CD4-positive, alpha-beta T cell treated with Interleukin-17A for 4 hours (primary cell): Measurements from ENCODE around the gene SARNP.
"Not testable (repeated sequence)": the region's sequence is repeated elsewhere in the genome, so short reads cannot be mapped to it uniquely, and the experiment has no call there.

Experiments used
- DNase-seq: peaks from one replicate; pipeline ENCODE4 v3.0.0-alpha.2; 2020; ENCODE audit warnings: mixed read lengths

The SARNP gene

DNA sequence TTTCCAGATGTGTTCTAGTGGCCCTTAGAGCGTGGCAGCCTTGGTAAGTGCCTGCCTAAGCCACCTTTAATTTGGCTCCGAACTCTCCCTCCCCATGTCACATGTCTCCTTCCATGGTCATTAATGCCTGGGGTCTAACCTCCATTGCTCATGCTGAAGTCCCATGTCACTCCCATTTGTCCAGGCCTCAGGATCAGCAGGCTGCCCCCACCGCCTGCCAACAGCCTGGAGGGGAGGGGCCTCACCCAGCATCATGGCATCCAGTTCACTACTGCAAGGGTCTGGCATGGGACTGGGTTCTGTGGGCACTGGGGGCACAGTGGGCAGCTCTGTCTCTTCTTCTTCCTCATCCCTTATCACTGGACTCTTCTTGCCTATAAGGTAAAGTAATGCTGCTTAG lies 20.8 kb upstream of the SARNP start:
- DNase-seq, result no peak

DNA sequence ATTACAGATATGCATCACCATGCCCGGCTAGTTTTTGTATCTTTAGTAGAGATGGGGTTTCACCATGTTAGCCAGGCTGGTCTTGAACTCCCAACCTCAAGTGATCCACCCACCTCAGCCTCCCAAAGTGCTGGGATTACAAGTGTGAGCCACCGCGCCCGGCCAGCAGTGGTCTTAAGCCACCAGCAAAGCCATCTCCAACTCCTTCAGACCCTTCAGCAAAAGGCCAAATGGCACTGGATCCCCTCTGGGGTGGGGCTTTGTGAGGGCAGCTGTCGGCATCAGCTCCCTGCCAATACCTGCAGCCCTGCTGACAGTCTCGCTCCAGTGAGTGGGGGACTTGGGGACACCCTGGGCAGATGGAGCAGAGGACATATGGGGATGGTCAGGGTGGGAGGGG lies 16.9 kb upstream of the SARNP start:
- DNase-seq, result not testable (repeated sequence)

- no peak for DNase-seq
Measured at GRCh38 chr12:55833056-55833455, 15.5 kb upstream of the SARNP start.

DNA sequence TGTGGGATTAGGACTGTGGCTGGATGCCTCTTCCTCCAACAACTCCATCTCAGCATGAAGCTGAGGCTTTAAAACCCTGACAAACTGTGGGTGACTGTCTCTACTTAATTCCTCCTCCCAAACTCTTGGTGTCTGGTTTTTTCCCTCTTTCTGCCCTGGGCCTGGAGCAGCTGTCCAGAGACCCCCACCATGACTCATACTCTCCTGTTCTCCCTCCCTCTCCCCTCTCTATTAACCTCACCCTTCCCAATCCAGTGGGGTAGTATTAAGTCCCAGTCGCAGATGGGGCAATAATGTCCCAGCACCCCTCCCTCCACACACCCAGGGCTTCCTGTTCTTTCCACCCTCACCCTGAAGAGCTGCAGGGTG lies 13.9 kb upstream of the SARNP start:
- DNase-seq, result no peak

DNA sequence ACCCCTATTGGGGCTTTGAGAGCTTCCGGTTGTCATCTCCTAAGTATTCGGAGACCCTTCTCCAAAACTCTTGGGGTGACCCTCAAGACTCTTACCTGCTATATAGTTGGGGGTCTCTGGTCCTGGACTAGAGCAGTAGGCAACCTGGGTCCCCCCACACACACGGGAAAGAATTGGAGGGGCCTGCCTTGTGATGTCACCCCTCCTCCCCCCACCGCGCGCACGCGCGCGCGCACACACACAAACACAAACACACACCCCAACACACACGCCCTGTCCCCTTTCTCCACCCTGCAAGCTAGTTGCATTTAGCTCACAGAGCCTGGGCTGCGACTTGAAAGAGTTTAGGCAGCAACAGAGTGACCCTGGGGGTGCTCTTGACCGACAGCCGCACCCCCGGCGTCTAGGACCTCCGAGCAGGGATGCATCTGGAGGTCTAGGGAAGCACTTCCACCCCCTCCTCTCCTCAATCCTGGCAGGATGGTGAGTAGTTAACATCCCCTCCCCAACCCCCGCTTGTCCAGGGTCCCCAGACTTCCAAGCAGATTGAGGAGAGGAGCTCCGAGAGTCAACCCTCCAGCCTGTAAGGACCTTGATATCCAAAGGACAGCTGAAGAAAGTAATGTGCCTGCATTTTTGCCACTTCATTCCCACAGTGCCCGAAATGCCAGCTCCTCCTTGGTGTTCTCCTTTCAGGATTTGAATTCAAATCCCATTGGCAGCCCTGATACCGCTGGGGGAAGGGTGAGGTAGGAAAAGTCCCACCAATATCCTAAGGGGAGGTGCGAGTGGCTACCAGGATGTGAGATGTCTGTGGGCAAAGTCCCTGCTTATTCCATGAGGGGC lies 13.3 kb upstream of the SARNP start:
- peak; percentile 69 for DNase-seq

GRCh38 chr12:55829967-55830600 lies 12.6 kb upstream of the SARNP start:
- DNase-seq, result peak; percentile 43

GRCh38 chr12:55828357-55828756 lies 10.8 kb upstream of the SARNP start:
- DNase-seq, result no peak

DNA sequence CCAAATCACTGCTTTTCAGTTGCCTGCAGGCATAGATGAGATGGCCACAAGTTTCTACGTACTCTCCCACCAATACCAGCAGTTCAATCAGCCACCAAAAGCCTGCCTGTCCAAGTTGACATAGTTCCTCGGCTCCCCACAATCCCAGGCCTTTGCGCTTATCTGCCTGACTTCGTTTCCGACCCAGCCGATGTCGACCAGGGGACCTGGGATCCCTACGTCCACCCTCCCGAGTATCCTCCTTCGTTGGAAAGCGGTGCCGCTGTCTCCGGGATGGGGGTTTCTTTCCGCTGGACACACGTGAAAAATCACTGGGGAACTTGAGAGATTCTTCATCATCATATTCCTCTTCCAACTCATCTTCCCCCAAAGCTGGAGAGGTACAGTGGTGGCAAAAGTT lies 10.3 kb upstream of the SARNP start:
- no peak for DNase-seq

- no peak for DNase-seq
Measured at GRCh38 chr12:55824726-55825125, 7.2 kb upstream of the SARNP start.

DNA sequence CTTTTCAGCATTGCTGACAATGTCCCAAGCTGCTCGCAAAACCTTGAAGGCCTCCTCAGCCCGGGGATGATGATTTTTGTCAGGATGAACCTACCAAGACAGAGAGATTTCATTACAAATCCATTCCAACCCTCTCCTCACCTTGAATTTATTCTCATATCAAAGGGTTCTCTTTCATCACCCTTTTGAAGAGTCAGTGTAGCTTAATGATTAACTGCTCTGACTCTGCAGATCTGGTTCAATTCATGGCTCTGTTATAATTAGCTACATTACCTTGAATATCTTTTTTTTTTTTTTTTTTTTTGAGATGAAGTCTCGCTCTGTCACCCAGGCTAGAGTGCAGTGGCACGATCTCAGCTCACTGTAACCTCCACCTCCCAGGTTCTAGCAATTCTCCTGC lies 5.9 kb upstream of the SARNP start:
- no peak for DNase-seq

GRCh38 chr12:55822228-55822627 lies 4.7 kb upstream of the SARNP start:
- peak; percentile 20 for DNase-seq

DNA sequence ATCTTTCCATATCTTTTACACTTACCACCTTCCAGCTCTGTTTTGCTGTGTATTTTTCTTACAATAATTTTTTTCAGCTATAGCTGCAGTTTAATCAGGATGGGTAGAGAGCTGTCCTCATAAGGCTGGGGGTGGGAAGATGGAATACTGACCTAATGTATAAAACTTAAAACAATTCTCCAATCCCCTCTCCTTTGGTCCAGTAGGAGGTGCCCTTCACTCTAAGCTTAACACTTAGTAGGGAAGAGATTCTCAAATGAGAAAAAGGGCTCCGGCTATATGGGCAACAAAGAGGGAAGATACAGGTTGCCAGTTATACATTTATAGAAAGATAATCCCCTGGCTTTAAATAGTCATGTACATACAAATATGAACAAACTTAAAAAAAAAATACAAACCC lies 3.2 kb upstream of the SARNP start:
- no peak for DNase-seq

- DNase-seq, result no peak
Measured at GRCh38 chr12:55818886-55819285, 1.4 kb upstream of the SARNP start.

GRCh38 chr12:55818140-55818728 lies 710 bp upstream of the SARNP start:
- DNase-seq, result no peak

DNA sequence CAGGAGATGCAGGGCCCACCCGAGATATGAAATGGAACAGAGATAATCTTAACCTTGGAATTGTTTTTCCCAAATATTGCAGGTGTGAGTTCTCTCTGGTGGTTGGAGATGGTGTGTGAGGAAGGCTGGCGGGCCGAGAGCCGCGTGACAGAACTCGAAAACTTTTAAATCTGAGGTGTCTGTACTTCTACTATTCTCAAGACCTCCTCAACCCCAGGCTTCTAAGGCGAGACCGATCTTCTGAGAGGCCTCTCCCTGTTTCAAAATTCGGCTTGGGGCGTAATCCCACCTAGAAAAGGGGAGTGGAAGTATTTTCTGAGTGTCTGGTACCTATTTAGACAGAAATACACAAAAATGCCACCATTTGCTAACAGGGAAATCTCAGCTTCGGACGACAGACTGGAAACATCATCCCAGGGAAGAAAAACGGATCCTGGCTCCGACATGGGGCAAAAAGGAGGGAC lies 611 bp downstream of the SARNP start:
- no peak for DNase-seq

DNA sequence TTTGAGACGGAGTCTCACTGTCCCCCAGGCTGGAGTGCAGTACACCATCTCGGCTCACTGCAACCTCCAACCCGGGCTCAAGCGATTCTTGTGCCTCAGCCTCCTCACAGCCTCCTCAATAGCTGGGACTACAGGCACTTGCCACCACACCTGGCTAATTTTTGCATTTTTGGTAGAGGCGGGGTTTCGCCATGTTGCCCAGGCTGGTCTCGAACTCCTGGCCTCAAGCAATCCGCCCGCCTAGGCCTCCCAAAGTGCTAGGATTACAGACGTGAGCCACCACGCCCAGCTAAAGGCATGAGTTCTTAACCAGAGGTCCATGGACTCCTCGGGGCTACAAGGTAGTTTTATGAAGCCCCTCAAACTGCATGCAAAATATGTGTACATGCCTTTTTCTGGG lies 2.1 kb downstream of the SARNP start:
- no peak for DNase-seq

GRCh38 chr12:55814257-55814656 lies 3.3 kb downstream of the SARNP start:
- no peak for DNase-seq

- DNase-seq, result no peak
Measured at GRCh38 chr12:55812088-55812487, 5.4 kb downstream of the SARNP start.

DNA sequence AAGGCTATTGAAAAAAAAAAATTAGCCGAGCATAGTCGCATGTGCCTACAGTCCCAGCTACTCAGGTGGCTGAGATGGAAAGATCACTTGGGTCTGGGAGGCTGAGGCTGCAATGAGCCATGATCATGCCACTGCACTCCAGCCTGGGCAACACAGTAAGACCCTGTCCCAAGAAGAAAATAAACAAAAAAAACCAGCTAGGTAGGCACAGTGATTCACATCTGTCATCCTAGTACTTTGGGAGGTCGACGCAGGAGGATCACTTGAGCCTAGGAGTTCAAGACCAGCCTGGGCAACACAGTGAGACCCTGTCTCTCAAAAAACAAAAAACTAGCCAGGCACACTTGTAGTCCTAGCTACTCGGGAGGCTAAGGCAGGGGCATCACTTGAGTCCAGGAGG lies 8.2 kb downstream of the SARNP start:
- no peak for DNase-seq

DNA sequence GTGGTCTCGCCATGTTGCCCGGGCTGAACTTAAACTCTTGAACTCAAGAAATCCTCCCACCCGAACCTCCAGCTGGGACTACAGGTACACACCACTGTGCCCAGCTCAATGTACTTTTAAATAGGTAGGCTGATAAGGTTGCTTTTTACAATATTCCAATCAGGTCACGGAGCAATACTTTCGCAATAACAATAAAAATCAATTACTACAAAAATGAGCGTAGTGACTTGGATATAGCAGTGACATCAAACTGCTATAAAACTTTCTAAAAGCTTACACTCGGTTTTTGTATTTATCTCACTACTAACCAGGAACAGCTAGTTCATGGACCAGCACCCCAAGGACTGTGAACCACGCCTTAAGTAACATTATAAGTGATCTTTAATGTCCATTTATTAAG lies 10.5 kb downstream of the SARNP start:
- no peak for DNase-seq

DNA sequence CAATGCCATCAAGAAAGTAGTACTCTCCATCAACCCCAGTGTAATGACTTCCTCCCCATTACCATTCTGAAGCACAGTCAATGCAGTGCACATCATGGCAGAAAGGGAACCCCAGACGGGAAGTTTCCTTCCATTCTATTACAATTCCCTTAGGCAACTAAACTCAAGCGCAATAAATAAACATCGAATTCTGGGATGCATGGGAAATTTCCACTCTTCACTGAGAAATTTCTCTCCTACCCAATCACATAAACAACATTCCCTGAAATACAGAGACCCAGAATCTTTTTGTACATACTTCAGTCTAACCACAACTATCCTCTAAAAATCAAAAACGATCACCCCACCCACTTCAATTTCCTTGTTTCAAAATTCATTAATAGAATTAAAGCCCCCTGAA lies 20.0 kb downstream of the SARNP start:
- DNase-seq, result no peak

DNA sequence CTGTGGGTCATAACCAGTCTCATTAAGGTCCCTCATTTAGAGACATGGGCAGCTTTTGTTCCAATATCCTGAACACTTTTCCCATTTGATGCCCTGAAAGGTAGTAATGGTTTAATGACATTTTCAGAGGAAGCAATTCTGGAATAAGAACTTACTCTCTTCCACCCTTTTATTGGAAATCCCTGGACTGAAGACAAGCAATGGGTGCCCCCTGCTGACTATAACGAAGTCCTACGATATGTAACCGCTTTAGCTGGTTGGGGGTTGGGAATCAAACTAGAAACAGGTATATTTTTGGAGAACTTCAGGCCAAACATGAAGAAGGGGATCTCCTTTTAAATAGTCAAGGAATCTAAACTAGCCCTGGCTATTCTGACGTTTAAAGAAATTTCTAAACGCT lies 20.5 kb downstream of the SARNP start:
- peak; percentile 10 for DNase-seq

- no peak for DNase-seq
Measured at GRCh38 chr12:55795950-55796349, 21.6 kb downstream of the SARNP start.

DNA sequence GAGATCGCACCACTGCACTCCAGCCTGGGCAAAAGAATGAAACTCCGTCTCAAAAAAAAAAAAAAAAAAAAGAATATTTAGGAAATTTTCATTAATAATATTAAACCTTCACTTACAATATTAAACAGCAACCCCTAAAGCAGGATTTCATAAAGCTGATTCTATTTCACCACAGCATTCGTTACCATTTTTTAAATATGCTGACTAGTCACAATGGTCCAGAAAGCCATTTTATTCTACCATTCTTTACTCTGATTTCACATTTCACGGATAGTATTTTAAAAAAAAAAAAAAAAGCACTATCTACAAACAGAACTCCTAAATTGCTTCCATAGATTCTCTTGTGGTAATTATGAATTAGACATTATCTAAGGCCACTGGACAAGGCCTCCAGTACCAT lies 27.6 kb downstream of the SARNP start:
- DNase-seq, result no peak
